DND-41 (cell line): Measurements from ENCODE around the gene RPL21.

Source experiments
- ATAC-seq: fragments of 200-7000 bp; cut with Tn5 transposase; 3 replicates; pipeline ENCODE4 v1.9.1; 2021; ENCODE audit warnings: low read depth; ENCODE audit not compliant: insufficient read depth
- DNase-seq: peaks from one replicate; pipeline ENCODE4 v3.0.0-alpha.2; 2020
- H2AFZ ChIP-seq: 2 replicates; pipeline ENCODE4 v1.6.0; 2012; ENCODE audit warnings: low read depth, low read length
- H3K27ac ChIP-seq: 2 replicates; pipeline ENCODE4 v1.5.1; 2012; ENCODE audit warnings: low read length, inconsistent platforms
- H3K27me3 ChIP-seq: fragments of 200-600 bp; sonication (generic); 2 replicates; pipeline ENCODE4 v1.6.0; 2012; ENCODE audit warnings: low read length, mild to moderate bottlenecking, inconsistent platforms; ENCODE audit not compliant: insufficient read depth, poor library complexity
- H3K36me3 ChIP-seq: 2 replicates; pipeline ENCODE4 v1.5.1; 2012; ENCODE audit warnings: low read length, inconsistent platforms; ENCODE audit not compliant: insufficient read depth
- H3K4me1 ChIP-seq: 2 replicates; pipeline ENCODE4 v1.5.1; 2012; ENCODE audit warnings: mild to moderate bottlenecking, low read length; ENCODE audit not compliant: insufficient read depth
- H3K4me2 ChIP-seq: 2 replicates; pipeline ENCODE4 v1.6.0; 2012; ENCODE audit warnings: mild to moderate bottlenecking, moderate library complexity, low read length, inconsistent platforms; ENCODE audit not compliant: insufficient read depth
- H3K4me3 ChIP-seq, 2 experiments: fragments of 200-600 bp in 1 of 2; shearing (Covaris generic) in 1 of 2; 2 replicates each; pipeline ENCODE4 v1.5.1; 2012 to 2016; ENCODE audit warnings: inconsistent platforms in 2 of 2, low read length in 2 of 2, mild to moderate bottlenecking in 2 of 2, low read depth in 1 of 2, moderate library complexity in 1 of 2
- H3K79me2 ChIP-seq: 2 replicates; pipeline ENCODE4 v1.6.0; 2012; ENCODE audit warnings: low read length, inconsistent platforms; ENCODE audit not compliant: insufficient read depth
- H3K9ac ChIP-seq: 2 replicates; pipeline ENCODE4 v1.6.0; 2012; ENCODE audit warnings: low read depth, mild to moderate bottlenecking, inconsistent platforms, low read length, moderate library complexity
- H3K9me3 ChIP-seq: 2 replicates; pipeline ENCODE4 v1.5.1; 2012; ENCODE audit warnings: low read length, moderate library complexity, mild to moderate bottlenecking, inconsistent platforms; ENCODE audit not compliant: insufficient read depth, severe bottlenecking
- H4K20me1 ChIP-seq: 2 replicates; pipeline ENCODE4 v1.6.0; 2012; ENCODE audit warnings: low read length; ENCODE audit not compliant: insufficient read depth
- CTCF ChIP-seq: IDR thresholded peaks from 2 replicates; pipeline ENCODE4 v1.5.1; 2012; ENCODE audit warnings: borderline replicate concordance, low read length, moderate library complexity, mild to moderate bottlenecking; ENCODE audit not compliant: poor library complexity, severe bottlenecking; ENCODE audit errors: extremely low read depth
- EZH2 ChIP-seq: IDR thresholded peaks from 3 replicates; pipeline ENCODE4 v1.6.1; 2012; ENCODE audit warnings: borderline replicate concordance, low read depth, mild to moderate bottlenecking, moderate library complexity, low read length, inconsistent platforms; ENCODE audit not compliant: severe bottlenecking

The RPL21 gene

DNA sequence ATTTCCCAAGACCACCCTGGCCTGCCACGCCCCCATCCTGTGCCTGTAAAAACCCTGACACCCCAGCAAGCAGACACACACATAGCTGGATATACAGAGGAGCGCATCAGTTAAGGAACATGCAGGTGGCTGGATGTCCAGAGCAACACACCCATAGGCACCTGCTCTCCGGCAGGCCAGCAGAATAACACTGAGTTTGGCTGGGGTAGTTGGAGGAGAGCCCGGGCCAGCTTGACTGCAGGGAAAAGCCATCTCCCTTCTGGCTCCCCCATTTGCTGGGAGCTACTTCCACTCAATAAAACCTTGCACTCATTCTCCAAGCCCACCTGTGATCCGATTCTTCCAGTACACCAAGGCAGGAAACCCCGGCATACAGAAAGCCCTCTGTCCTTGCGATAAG is 28.1 kb downstream of the RPL21 start:
- Histone ChIP-seq H3K4me1 (no peaks in the 10 kb centered on the region), H3K27me3 (no peaks in the 10 kb centered on the region), H3K79me2 (no peaks in the 10 kb centered on the region), H3K9ac (no peak overlapping the region), H3K27ac (no peak overlapping the region), H4K20me1 (no peaks in the 10 kb centered on the region; the same call in 1 of the 2 replicates), H3K4me2 (no peak overlapping the region), H2AFZ (no peak overlapping the region), H3K4me3 (no peak overlapping the region), H3K36me3 (no peaks in the 10 kb centered on the region), H3K9me3 (no peaks in the 10 kb centered on the region)
- DNase-seq (no peak), ATAC-seq (no peak)
- TF ChIP-seq CTCF, result no peak
- no peak for TF ChIP-seq EZH2

DNA sequence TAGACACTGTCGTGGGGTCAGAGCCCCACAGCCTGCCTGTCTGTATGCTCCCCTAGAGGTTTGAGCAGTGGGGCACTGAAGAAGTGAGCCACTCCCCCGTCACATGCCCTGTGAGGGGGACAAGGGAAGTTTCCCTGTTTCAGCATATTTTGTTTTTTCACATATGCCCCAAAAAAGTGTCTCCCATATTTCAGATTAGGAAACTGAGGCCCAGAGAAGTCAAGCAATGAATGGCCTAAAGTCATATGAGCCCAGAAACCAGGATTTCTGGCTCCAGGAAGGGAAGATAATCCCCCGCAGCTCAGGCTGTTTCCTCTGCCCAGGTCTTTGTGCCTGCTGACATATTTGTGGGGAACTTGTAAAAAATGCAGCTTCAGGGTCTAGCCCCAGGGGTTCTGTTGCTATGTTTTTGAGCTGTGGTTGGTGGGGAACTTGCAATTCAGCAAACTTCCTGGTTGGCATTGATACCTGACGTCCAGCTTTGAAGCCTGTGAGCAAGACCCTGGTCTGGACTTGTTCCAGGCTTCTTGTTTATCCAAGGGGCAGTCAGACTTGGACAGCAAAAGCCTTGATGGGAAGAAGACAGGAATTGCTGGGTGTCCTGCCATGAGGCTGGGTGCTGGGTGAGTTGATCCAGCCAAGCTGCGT is 28.8 kb downstream of the RPL21 start:
- Histone ChIP-seq H3K36me3 (no peaks in the 10 kb centered on the region), H3K9me3 (no peaks in the 10 kb centered on the region), H2AFZ (no peak overlapping the region), H3K4me3 (no peak overlapping the region), H3K9ac (no peak overlapping the region), H3K4me1 (no peaks in the 10 kb centered on the region), H3K79me2 (no peaks in the 10 kb centered on the region), H3K4me2 (no peak overlapping the region), H4K20me1 (no peaks in the 10 kb centered on the region; the same call in 1 of the 2 replicates), H3K27ac (no peak overlapping the region), H3K27me3 (no peaks in the 10 kb centered on the region)
- ATAC-seq, result no peak
- TF ChIP-seq EZH2, result no peak
- TF ChIP-seq CTCF, result no peak
- DNase-seq, result no peak

DNA sequence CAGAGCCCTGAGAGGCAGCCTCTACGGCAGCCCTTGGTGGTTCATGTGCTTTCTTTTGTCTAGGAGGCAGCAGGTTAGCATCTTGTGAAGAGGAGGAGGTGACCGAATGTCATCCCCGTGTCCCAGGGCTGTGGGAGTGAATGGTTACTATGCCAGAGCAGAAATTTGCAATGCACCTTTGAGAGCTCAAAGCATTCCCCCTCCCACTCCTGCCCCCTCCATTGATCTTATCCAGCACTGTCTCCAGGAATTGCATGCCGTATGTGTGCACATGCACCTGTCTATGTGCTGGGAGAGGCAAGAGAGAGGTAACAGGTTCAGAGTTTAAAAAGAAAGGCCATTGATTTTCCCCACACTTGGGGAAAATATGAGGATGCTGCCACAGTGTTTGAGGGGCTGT is 29.5 kb downstream of the RPL21 start:
- H3K27me3 ChIP-seq, result no peaks in the 10 kb centered on the region
- ATAC-seq (no peak), DNase-seq (no peak)
- no peaks in the 10 kb centered on the region for H3K4me1 ChIP-seq
- H2AFZ ChIP-seq, result no peak overlapping the region
- no peaks in the 10 kb centered on the region for H3K36me3 ChIP-seq
- TF ChIP-seq CTCF (no peak), EZH2 (no peak)
- H4K20me1 ChIP-seq, result no peaks in the 10 kb centered on the region; the same call in 1 of the 2 replicates
- no peak overlapping the region for H3K27ac ChIP-seq
- no peak overlapping the region for H3K4me2 ChIP-seq
- no peaks in the 10 kb centered on the region for H3K9me3 ChIP-seq
- H3K9ac ChIP-seq, result no peak overlapping the region
- no peak overlapping the region for H3K4me3 ChIP-seq
- H3K79me2 ChIP-seq, result no peaks in the 10 kb centered on the region
